H1 (cell line): ENCODE data around the gene ZSWIM6. TPM values are rescaled to one million over a fixed set of nuclear protein-coding genes. Genes with fewer than 3 reads are reported as not detected.

Experiments used
- GTF2F1 ChIP-seq: IDR thresholded peaks from 2 replicates; pipeline ENCODE4 v1.6.1; 2012; ENCODE audit warnings: low read depth, low read length, improper control_type of control experiment, borderline replicate concordance
- polyA plus RNA-seq, 7 experiments: library from polyadenylated mRNA; depleted of rRNA in 3 of 7; stranded (reverse) in 5 of 7; unstranded in 2 of 7; fragments of >200 nt in 5 of 7; fragments of 200-250 nt in 2 of 7; gene quantifications; 1 replicate in 5 of 7; 2 replicates in 1 of 7; 4 replicates in 1 of 7; pipeline versions ENCODE4 v1.2.1 to v1.2.3, GENCODE V29; 2011 to 2013; ENCODE audit warnings: missing spikeins in 2 of 7, mixed read lengths in 2 of 7
- total RNA-seq: library from RNA; stranded (reverse); fragmentation: NEBNext Ultra II Directional; extraction: Animal tissue kit (Norgen Biotek cat#: 25700); gene quantifications from 2 replicates; pipeline ENCODE4 v1.2.1, GENCODE V29; 2021
- TF ChIP-seq, protein P1 (sequence below): fragments of 300-600 bp; sonication (generic); IDR thresholded peaks from 2 replicates; pipeline ENCODE4 v1.7.1; 2012; ENCODE audit warnings: low read length, moderate library complexity, mild to moderate bottlenecking, inconsistent platforms; ENCODE audit not compliant: insufficient replicate concordance

Gene ZSWIM6
- total and polyA plus RNA-seq, 2 of the 8 experiments (the other 6 are each of a cell fraction or from before 2014, with no cell fraction given) = 7.9 to 12.4 TPM

- TF ChIP-seq, protein P1, sequence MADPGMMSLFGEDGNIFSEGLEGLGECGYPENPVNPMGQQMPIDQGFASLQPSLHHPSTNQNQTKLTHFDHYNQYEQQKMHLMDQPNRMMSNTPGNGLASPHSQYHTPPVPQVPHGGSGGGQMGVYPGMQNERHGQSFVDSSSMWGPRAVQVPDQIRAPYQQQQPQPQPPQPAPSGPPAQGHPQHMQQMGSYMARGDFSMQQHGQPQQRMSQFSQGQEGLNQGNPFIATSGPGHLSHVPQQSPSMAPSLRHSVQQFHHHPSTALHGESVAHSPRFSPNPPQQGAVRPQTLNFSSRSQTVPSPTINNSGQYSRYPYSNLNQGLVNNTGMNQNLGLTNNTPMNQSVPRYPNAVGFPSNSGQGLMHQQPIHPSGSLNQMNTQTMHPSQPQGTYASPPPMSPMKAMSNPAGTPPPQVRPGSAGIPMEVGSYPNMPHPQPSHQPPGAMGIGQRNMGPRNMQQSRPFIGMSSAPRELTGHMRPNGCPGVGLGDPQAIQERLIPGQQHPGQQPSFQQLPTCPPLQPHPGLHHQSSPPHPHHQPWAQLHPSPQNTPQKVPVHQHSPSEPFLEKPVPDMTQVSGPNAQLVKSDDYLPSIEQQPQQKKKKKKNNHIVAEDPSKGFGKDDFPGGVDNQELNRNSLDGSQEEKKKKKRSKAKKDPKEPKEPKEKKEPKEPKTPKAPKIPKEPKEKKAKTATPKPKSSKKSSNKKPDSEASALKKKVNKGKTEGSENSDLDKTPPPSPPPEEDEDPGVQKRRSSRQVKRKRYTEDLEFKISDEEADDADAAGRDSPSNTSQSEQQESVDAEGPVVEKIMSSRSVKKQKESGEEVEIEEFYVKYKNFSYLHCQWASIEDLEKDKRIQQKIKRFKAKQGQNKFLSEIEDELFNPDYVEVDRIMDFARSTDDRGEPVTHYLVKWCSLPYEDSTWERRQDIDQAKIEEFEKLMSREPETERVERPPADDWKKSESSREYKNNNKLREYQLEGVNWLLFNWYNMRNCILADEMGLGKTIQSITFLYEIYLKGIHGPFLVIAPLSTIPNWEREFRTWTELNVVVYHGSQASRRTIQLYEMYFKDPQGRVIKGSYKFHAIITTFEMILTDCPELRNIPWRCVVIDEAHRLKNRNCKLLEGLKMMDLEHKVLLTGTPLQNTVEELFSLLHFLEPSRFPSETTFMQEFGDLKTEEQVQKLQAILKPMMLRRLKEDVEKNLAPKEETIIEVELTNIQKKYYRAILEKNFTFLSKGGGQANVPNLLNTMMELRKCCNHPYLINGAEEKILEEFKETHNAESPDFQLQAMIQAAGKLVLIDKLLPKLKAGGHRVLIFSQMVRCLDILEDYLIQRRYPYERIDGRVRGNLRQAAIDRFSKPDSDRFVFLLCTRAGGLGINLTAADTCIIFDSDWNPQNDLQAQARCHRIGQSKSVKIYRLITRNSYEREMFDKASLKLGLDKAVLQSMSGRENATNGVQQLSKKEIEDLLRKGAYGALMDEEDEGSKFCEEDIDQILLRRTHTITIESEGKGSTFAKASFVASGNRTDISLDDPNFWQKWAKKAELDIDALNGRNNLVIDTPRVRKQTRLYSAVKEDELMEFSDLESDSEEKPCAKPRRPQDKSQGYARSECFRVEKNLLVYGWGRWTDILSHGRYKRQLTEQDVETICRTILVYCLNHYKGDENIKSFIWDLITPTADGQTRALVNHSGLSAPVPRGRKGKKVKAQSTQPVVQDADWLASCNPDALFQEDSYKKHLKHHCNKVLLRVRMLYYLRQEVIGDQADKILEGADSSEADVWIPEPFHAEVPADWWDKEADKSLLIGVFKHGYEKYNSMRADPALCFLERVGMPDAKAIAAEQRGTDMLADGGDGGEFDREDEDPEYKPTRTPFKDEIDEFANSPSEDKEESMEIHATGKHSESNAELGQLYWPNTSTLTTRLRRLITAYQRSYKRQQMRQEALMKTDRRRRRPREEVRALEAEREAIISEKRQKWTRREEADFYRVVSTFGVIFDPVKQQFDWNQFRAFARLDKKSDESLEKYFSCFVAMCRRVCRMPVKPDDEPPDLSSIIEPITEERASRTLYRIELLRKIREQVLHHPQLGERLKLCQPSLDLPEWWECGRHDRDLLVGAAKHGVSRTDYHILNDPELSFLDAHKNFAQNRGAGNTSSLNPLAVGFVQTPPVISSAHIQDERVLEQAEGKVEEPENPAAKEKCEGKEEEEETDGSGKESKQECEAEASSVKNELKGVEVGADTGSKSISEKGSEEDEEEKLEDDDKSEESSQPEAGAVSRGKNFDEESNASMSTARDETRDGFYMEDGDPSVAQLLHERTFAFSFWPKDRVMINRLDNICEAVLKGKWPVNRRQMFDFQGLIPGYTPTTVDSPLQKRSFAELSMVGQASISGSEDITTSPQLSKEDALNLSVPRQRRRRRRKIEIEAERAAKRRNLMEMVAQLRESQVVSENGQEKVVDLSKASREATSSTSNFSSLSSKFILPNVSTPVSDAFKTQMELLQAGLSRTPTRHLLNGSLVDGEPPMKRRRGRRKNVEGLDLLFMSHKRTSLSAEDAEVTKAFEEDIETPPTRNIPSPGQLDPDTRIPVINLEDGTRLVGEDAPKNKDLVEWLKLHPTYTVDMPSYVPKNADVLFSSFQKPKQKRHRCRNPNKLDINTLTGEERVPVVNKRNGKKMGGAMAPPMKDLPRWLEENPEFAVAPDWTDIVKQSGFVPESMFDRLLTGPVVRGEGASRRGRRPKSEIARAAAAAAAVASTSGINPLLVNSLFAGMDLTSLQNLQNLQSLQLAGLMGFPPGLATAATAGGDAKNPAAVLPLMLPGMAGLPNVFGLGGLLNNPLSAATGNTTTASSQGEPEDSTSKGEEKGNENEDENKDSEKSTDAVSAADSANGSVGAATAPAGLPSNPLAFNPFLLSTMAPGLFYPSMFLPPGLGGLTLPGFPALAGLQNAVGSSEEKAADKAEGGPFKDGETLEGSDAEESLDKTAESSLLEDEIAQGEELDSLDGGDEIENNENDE = no peak
- TF ChIP-seq GTF2F1 = no peak
Observed at GRCh38 chr5:61588216-61588615, 256.2 kb downstream of the ZSWIM6 start (continued).
